GM12878 (cell line): ENCODE results near the gene CACNA2D2. TPM values are rescaled to one million over a fixed set of nuclear protein-coding genes. Genes with fewer than 3 reads are reported as not detected.

Experiments
- ATAC-seq: fragments of 200-7000 bp; cut with Tn5 transposase; 3 replicates; pipeline ENCODE4 v1.9.1; 2020; ENCODE audit warnings: mild to moderate bottlenecking, moderate library complexity
- BruUV-seq: library from RNA; stranded (reverse); fragments of 400-500 nt; replicated peaks from 2 replicates; lab custom pipeline; 2021; lab: Mats Ljungman, UMichigan
- CTCF ChIA-PET: fragments of 300-600 bp; sonication (Branson Sonifier 250); formaldehyde crosslinking; extraction: SDS; loops from one replicate; lab custom pipeline; 2021; ENCODE audit warnings: inconsistent platforms; lab: Yijun Ruan, JAX
- POLR2A ChIA-PET: fragments of 350-600 bp; formaldehyde crosslinking; extraction: SDS; loops from one replicate; lab custom pipeline; 2021; ENCODE audit warnings: inconsistent platforms; lab: Charles Lee
- RAD21 ChIA-PET: fragments of 300-600 bp; sonication (Branson Sonifier 250); formaldehyde crosslinking; loops from one replicate; lab custom pipeline; 2023; ENCODE audit warnings: antibody characterized with exemption; ENCODE audit not compliant: unreplicated experiment; lab: Charles Lee
- SMC1A ChIA-PET: fragments of 300-600 bp; sonication (Branson Sonifier 250); formaldehyde crosslinking; loops from one replicate; lab custom pipeline; 2023; ENCODE audit not compliant: unreplicated experiment, uncharacterized antibody; lab: Charles Lee
- DNase-seq: peaks from one replicate; pipeline ENCODE4 v3.0.0-alpha.2; 2011; ENCODE audit warnings: low read depth, low spot score
- FAIRE-seq: peaks from 3 replicates; lab custom pipeline; 2011; peaks lifted over from hg19 to GRCh38; lab: Jason Lieb, UNC
- H2AFZ ChIP-seq: 2 replicates; pipeline ENCODE4 v1.6.0; 2011; ENCODE audit warnings: low read depth, low read length, control low read depth; ENCODE audit not compliant: control insufficient read depth
- H3K27ac ChIP-seq: 2 replicates; pipeline ENCODE4 v1.5.1; 2011; ENCODE audit warnings: control low read depth; ENCODE audit not compliant: control insufficient read depth, insufficient read depth
- H3K27me3 ChIP-seq, 2 experiments: replicated peaks in 1 of 2; 2 replicates each; pipeline versions ENCODE4 v1.6.0 to v1.6.1; 2011; ENCODE audit warnings: low read length in 1 of 2; ENCODE audit not compliant: control insufficient read depth in 2 of 2, insufficient read depth in 2 of 2
- H3K36me3 ChIP-seq, 2 experiments: 2 replicates each; pipeline ENCODE4 v1.5.1; 2011; ENCODE audit warnings: low read length in 1 of 2; ENCODE audit not compliant: control insufficient read depth in 2 of 2, insufficient read depth in 2 of 2
- H3K4me1 ChIP-seq: 2 replicates; pipeline ENCODE4 v1.6.1; 2011; ENCODE audit warnings: mild to moderate bottlenecking, low read length, moderate library complexity, mixed read lengths; ENCODE audit not compliant: control insufficient read depth, insufficient read depth
- H3K4me2 ChIP-seq: 2 replicates; pipeline ENCODE4 v1.6.0; 2011; ENCODE audit warnings: control low read depth; ENCODE audit not compliant: control insufficient read depth, insufficient read depth
- H3K4me3 ChIP-seq: fragments of 200-600 bp; sonication (generic); 2 replicates; pipeline ENCODE4 v1.5.1; 2016
- H3K79me2 ChIP-seq: 2 replicates; pipeline ENCODE4 v1.6.0; 2011; ENCODE audit warnings: low read length; ENCODE audit not compliant: control insufficient read depth, insufficient read depth
- H3K9ac ChIP-seq: 2 replicates; pipeline ENCODE4 v1.8.0; 2011; ENCODE audit warnings: low read length, control low read depth, mixed read lengths; ENCODE audit not compliant: control insufficient read depth, insufficient read depth
- H3K9me3 ChIP-seq: replicated peaks from 3 replicates; pipeline ENCODE4 v1.5.1; 2011; ENCODE audit warnings: mild to moderate bottlenecking, low read length; ENCODE audit not compliant: control insufficient read depth, insufficient read depth
- H4K20me1 ChIP-seq: 2 replicates; pipeline ENCODE4 v1.6.0; 2011; ENCODE audit not compliant: control insufficient read depth, insufficient read depth
- BCL3 ChIP-seq: IDR thresholded peaks from 2 replicates; pipeline ENCODE4 v1.6.1; 2011; ENCODE audit warnings: borderline replicate concordance, low read depth, mild to moderate bottlenecking, moderate library complexity, low read length; ENCODE audit not compliant: insufficient read depth, poor library complexity, severe bottlenecking
- BMI1 ChIP-seq: fragments of 450-650 bp; IDR thresholded peaks from 2 replicates; pipeline ENCODE4 v1.6.1; 2016; ENCODE audit warnings: mild to moderate bottlenecking, moderate library complexity, borderline replicate concordance
- MEF2B ChIP-seq: fragments of 450-650 bp; IDR thresholded peaks from 2 replicates; pipeline ENCODE4 v1.6.1; 2018; ENCODE audit warnings: mild to moderate bottlenecking, moderate library complexity; ENCODE audit not compliant: partially characterized antibody, poor library complexity, severe bottlenecking
- POLR2AphosphoS5 ChIP-seq: IDR thresholded peaks from 2 replicates; pipeline ENCODE4 v1.6.1; 2011; ENCODE audit warnings: mild to moderate bottlenecking, low read length, inconsistent platforms
- SREBF1 ChIP-seq: IDR thresholded peaks from 2 replicates; pipeline ENCODE4 v1.6.1; 2012; ENCODE audit warnings: mild to moderate bottlenecking, low read length
- WRNIP1 ChIP-seq: IDR thresholded peaks from 2 replicates; pipeline ENCODE4 v1.6.1; 2011; ENCODE audit warnings: low read depth, low read length, improper control_type of control experiment, borderline replicate concordance
- ZBTB11 ChIP-seq: fragments of 450-650 bp; formaldehyde crosslinking; IDR thresholded peaks from 2 replicates; pipeline ENCODE4 v1.5.0; 2022; ENCODE audit warnings: mild to moderate bottlenecking, missing genetic modification characterization
- ZNF622 ChIP-seq: fragments of 450-650 bp; IDR thresholded peaks from 2 replicates; pipeline ENCODE4 v1.6.1; 2017; ENCODE audit warnings: mild to moderate bottlenecking, inconsistent platforms
- ZZZ3 ChIP-seq: IDR thresholded peaks from 2 replicates; pipeline ENCODE4 v1.6.1; 2011; ENCODE audit warnings: low read depth; ENCODE audit not compliant: control insufficient read depth, insufficient read length
- WGBS: methylation state at CpG from one replicate; pipeline ENCODE4 v1.1.6; 2016; ENCODE audit warnings: low lambda C conversion rate; ENCODE audit not compliant: insufficient replicate concordance, insufficient coverage; ENCODE audit errors: missing lambda C conversion rate; 5-methylcytosine and 5-hydroxymethylcytosine counted together
- in situ Hi-C: fragments of 300-500 bp; cut with MboI; formaldehyde crosslinking; loops from 9 replicates; pipeline ENCODE4 v1.14.3; 2018; ENCODE audit warnings: mixed read lengths
- intact Hi-C: fragments of 100-400 bp; cut with micrococcal nuclease; formaldehyde crosslinking; loops from one replicate; pipeline ENCODE4 v1.14.2; 2022; ENCODE audit not compliant: unreplicated experiment
- polyA plus RNA-seq, 11 experiments: library from polyadenylated mRNA; depleted of rRNA in 4 of 11; unstranded in 6 of 11; stranded (reverse) in 5 of 11; fragments of >200 nt; fragmentation: Nextera tagmentation in 4 of 11; fragmentation: Illumina TruSeq in 1 of 11; extraction: Ambion mirVana in 4 of 11; extraction: Trizol in 1 of 11; gene quantifications; 1 replicate in 1 of 11; 2 replicates in 10 of 11; pipeline versions ENCODE4 v1.2.1 to v1.2.3, GENCODE V29; 2011 to 2016; ENCODE audit warnings: inconsistent platforms in 2 of 11, missing spikeins in 2 of 11, low read depth in 1 of 11
- total RNA-seq, 4 experiments: library from RNA; depleted of rRNA in 3 of 4; stranded (reverse); fragments of >200 nt in 3 of 4; fragmentation: Illumina TruSeq in 1 of 4; extraction: Trizol in 1 of 4; gene quantifications; 2 replicates each; pipeline versions ENCODE4 v1.2.1 to v1.2.3, GENCODE V29; 2013 to 2021

CACNA2D2 gene
- total and polyA plus RNA-seq, 10 of the 15 experiments (the other 5 are each of a cell fraction or from before 2014, with no cell fraction given), result 0.03 to 0.07 TPM; not detected in 8

GRCh38 chr3:50356553-50356952, 146.9 kb downstream of the CACNA2D2 start:
- intact Hi-C loops, result no loop called here
- DNase-seq (no peak), FAIRE-seq (no peak), ATAC-seq (no peak)
- H3K27me3 ChIP-seq, result no peaks in the 10 kb centered on the region
- RAD21 ChIA-PET, result interaction anchor here (1.9 kb wide), 1 partner anchor 20 kb away, joined by 6 read pairs; no protein-coding TSS in a partner anchor
- POLR2A ChIA-PET, result interaction anchor here (0.6 to 2.5 kb wide), 3 partner anchors 9 to 19 kb away, joined by 3 to 8 read pairs (median 3); partner anchors contain the start of gene RASSF1
- no peaks in the 10 kb centered on the region for H3K9me3 ChIP-seq
- SMC1A ChIA-PET, result interaction anchor here (1.4 to 1.7 kb wide), 2 partner anchors 9 to 19 kb away, joined by 8 read pairs; no protein-coding TSS in a partner anchor
- H2AFZ ChIP-seq, result no peak overlapping the region
- BruUV-seq, result no TSS peak
- H3K27ac ChIP-seq, result no peak overlapping the region
- peak overlapping the region; percentile 85 for H3K9ac ChIP-seq
- TF ChIP-seq SREBF1 (no peak), POLR2AphosphoS5 (no peak), BMI1 (no peak)
- CTCF ChIA-PET, result interaction anchor here (1.3 to 2.9 kb wide), 2 partner anchors 9 to 213 kb away, joined by 4 to 22 read pairs; partner anchors contain the start of gene HEMK1
- peaks cover 36% of the 10 kb centered on the region for H3K79me2 ChIP-seq
- WGBS, result 65% methylated on average over 5 of the region's 5 CpGs
- peak overlapping the region; percentile 97 for H3K4me2 ChIP-seq
- H3K4me1 ChIP-seq, result peaks cover 21% of the 10 kb centered on the region
- H4K20me1 ChIP-seq, result peaks cover 2% of the 10 kb centered on the region; the same call in 1 of the 2 replicates
- H3K36me3 ChIP-seq, result peaks cover 8 to 26% of the 10 kb centered on the region in 2 experiments; a peak in 2 of 4 replicates
- H3K4me3 ChIP-seq, result peak overlapping the region; percentile 78; the same call in 1 of the 2 replicates
- in situ Hi-C loops, result loop anchor here (10.0 kb wide), 1 partner anchor 1028 kb away; the partner anchor contains the start of gene MANF

- Histone ChIP-seq H2AFZ (no peak overlapping the region), H3K4me3 (no peak overlapping the region; the same call in 1 of the 2 replicates), H3K27me3 (no peaks in the 10 kb centered on the region), H3K27ac (no peak overlapping the region), H3K4me1 (peaks cover 23% of the 10 kb centered on the region), H3K79me2 (peaks cover 41% of the 10 kb centered on the region), H3K9ac (peak overlapping the region; percentile 44; the same call in 1 of the 2 replicates), H4K20me1 (peaks cover 2% of the 10 kb centered on the region; the same call in 1 of the 2 replicates), H3K4me2 (peak overlapping the region; percentile 97), H3K36me3 (peaks cover 8 to 26% of the 10 kb centered on the region in 2 experiments; a peak in 2 of 4 replicates), H3K9me3 (no peaks in the 10 kb centered on the region)
- intact Hi-C loops (no loop called here), in situ Hi-C loops (loop anchor here (10.0 kb wide), 1 partner anchor 1029 kb away; the partner anchor contains the start of gene MANF)
- ChIA-PET CTCF (interaction anchor here (0.5 to 2.9 kb wide), 3 partner anchors 8 to 1109 kb away, joined by 3 to 22 read pairs (median 4); partner anchors contain the start of gene HEMK1), SMC1A (interaction anchor here (1.7 kb wide), 1 partner anchor 8 kb away, joined by 8 read pairs; no protein-coding TSS in a partner anchor), RAD21 (interaction anchor here (1.9 kb wide), 1 partner anchor 19 kb away, joined by 6 read pairs; no protein-coding TSS in a partner anchor), POLR2A (interaction anchor here (2.5 kb wide), 1 partner anchor 19 kb away, joined by 8 read pairs; no protein-coding TSS in a partner anchor)
- DNase-seq, result no peak
- no TSS peak for BruUV-seq
- no peak for ATAC-seq
- no peak for FAIRE-seq
- 81% methylated on average over 5 of the region's 5 CpGs for WGBS
- no peak for TF ChIP-seq MEF2B
- no peak for TF ChIP-seq BCL3
- TF ChIP-seq ZBTB11 (CRISPR knock-in tag), result no peak
- no peak for TF ChIP-seq WRNIP1
- TF ChIP-seq ZZZ3, result no peak
- no peak for TF ChIP-seq ZNF622
Measured at GRCh38 chr3:50355829-50356552, 147.4 kb downstream of the CACNA2D2 start.
